HG03469 (cell line): Measurements from ENCODE around the gene MVP.
"Not testable (repeated sequence)": the region's sequence is repeated elsewhere in the genome, so short reads cannot be mapped to it uniquely, and the experiment has no call there.

ENCODE experiments used
- ATAC-seq: cut with Tn5 transposase; IDR thresholded peaks from one replicate; pipeline ENCODE4 v1.9.1; 2021; ENCODE audit warnings: mild to moderate bottlenecking, moderate library complexity, moderate number of reproducible peaks; ENCODE audit not compliant: unreplicated experiment

The MVP gene

GRCh38 chr16:29868396-29869009, 48.2 kb downstream of the MVP start:
- ATAC-seq, result no peak

GRCh38 chr16:29869067-29869466, 48.8 kb downstream of the MVP start:
- not testable (repeated sequence) for ATAC-seq

GRCh38 chr16:29871822-29872546, 51.7 kb downstream of the MVP start:
- no peak for ATAC-seq

DNA sequence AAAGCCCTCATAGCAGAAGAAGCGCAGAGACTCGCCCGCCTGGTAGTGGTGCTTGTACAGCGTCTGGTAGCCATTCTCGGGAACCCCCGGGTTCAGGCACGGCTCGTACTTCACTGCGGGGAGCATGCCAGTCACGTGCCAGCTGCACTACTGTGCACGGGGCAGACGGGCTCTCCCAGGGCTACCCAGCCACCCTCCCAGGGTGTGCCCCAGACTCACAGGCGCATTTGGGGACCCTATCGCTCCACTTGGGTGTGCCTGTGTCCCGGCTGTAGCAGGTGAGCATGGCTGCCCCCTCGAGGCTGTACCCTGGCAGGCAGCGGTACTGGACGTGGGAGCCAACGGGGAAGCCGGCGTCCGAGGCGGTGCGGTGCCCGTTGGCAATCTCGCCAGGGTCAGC, 53.1 kb downstream of the MVP start:
- no peak for ATAC-seq

DNA sequence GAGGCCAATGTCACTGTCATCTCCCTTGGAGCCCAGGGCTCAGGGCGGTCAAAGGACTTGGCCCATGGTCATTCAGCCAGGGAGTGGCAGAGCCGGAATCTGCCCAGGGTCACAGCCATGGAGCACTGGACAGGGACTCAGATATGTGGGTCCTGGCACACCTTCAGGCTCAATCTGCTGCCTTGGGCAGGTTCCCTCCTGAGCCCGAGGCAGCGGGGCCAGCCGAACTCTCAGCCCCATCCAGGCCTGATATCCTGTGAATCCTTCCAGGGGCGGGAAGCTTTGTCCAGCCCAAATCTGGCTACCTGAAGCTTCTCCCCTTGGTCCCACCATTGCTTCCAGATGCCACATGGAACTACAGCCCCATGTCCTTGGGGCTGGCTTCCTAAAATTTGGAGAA, 54.9 kb downstream of the MVP start:
- ATAC-seq, result no peak

- ATAC-seq, result no peak
Observed at GRCh38 chr16:29876217-29876593, 55.9 kb downstream of the MVP start.

GRCh38 chr16:29876594-29877249, 56.5 kb downstream of the MVP start:
- no peak for ATAC-seq

- ATAC-seq, result no peak
Observed at GRCh38 chr16:29877266-29877961, 57.2 kb downstream of the MVP start.

DNA sequence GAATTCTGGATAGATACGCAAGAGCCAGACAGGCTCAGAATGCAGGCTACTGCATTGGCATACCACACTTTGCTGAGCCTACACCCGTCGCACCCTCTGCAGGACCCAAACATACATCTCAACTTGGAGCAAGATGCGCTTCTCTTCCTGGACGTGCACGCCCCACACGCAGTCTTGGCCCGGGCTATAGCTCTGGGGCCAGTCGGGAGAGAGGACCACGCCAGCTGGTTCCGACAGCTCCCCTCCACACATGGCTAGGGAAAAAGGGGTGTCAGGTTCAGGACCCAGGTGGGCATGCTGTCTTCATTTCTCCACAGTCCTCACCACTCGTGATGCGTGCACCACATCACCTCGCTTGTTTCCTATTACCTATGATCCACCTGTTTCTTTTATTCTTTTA, 57.9 kb downstream of the MVP start:
- no peak for ATAC-seq

DNA sequence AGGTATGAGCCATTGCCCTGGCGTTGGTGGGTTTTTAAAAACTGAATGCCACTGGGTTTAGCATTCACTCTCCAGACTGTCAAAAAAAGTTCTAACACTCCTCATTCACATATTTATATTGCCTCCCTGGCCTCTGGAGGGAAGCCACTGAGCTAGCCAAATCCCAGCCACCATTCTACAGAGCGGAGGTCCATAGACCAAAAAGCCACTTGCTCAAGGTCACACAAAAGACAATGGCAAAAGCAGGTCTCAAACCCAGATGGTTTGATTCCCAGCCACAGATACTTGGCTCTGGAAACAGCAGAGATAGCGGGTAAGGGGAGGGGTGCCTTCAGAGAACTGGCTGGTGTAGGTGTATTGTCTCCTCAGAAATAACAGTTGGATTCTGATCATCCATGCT, 60.8 kb downstream of the MVP start:
- ATAC-seq, result no peak

GRCh38 chr16:29883987-29884386, 63.7 kb downstream of the MVP start:
- no peak for ATAC-seq

GRCh38 chr16:29889372-29889771, 69.1 kb downstream of the MVP start:
- not testable (repeated sequence) for ATAC-seq

DNA sequence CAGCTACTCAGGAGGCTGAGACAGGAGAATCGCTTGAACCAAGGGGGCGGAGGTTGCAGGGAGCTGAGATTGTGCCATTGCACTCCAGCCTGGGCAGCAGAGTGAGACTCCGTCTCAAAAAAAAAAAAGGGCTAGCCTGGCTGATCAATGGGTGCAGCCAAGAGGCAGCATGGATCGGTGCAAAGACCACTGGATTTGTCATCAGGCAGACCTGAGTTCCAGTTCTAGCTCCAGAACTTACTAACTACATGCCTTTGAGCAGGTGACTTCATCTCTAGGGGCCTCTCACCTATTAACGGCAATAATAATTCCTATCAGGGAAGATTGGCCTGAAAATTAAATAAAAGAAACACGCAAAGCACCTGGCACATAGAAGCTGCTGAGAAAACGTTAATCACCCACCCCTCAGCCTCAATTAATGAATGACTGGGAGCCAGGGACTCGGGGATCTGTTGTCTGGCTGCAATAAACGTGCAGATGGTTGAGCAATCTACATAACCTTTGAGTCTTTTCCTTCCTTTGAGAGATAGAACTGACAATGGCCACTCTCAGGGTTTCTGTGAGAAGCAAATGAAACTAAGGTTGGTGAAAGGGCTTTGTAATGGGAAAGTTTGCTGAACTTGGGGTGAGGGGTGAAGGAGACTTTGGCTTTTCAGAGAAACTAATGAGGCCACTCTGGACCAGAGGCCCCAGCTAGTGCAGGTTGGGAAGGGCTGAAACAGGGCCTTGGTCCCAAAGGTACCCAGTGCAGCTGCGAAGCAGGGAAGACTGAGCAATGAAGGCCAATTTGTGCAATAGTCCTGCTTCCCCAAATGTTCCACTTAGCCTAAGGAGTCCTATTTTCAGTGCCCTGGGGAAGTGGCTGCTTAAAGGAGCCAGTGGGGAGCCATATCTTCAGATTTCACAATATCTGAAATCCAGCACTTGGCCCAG, 71.5 kb downstream of the MVP start:
- no peak for ATAC-seq

DNA sequence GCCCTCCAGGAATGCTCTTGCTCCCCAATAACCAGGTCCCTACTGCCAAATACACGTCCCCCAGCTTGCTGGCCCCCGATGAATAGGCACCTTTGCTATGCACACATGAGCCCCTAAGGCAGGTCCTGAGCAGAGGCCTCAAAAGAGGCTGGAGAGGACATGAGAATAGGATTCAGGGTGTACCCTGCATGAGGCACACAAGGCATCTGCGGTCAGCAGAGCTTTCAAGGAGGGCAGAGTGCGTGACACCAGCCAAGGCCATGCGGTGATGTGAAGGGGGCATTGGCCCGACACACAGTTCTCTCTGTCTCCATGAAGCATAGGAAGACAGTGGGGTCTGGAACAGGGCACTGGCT, 72.2 kb downstream of the MVP start:
- ATAC-seq, result no peak

DNA sequence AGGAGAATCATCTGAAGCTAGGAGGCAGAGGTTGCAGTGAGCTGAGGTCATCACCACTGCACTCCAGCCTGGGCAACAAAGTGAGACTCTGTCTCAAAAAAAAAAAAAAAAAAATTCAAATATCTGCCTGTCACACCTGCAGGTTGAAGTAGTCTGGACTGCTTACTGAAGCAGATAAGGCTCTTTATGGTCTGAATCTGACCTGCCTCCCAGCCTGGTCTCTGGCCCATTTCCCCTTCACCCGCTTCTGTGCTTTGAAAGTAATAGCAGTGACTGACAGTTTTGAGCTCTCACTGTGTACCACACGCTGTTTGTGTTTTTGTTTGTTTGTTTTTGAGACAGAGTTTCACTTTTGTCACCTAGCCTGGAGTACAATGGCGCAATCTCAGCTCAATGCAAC, 73.3 kb downstream of the MVP start:
- ATAC-seq, result no peak

DNA sequence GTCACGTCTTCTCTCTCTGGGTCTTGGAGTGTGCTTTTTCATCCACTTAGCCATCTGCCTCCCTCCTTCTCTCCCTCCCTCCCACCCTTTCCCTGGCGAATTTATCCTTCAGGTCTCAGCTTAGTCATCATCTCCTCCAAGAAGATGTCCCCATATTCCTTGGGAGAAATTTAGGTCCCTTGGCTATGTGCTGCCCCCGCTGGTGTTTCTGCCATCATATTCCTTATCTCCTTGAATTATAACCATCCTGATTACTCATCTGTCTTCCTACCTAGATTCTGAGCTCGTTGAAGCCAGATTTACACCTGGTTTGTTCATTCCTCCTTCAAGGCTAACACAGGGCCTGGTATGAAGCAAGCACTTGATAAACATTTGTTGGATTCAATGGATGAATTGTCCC, 74.1 kb downstream of the MVP start:
- no peak for ATAC-seq

GRCh38 chr16:29896841-29897240, 76.6 kb downstream of the MVP start:
- ATAC-seq, result no peak

DNA sequence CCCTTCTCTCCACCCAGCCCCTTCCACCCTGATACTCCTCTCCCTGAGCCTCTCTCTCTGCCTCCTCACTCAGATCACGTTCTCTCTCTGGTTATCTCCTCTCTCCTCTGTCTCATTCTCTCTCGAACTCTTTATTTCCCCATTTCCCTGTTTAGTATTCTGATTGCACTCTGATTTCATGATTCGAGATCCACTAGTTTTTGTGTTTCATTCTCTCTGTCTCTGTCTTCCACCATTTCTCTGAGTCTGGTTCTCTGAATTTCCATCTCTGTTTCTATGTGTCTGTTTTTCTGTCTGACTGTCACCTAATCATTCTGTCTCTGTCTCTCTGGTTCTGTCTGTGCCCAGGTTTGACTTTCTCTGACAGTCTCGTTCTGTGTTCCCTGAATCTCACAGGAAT, 77.1 kb downstream of the MVP start:
- ATAC-seq, result no peak
